Muscle of leg (tissue), 11 donors: ENCODE results near the gene CLMN. TPM values are rescaled to one million over a fixed set of nuclear protein-coding genes. Genes with fewer than 3 reads are reported as not detected.
A peak's percentile ranks its signal among the peaks of the same experiment; 100 is the strongest.

ENCODE experiments used
- DNase-seq: peaks from one replicate; pipeline ENCODE4 v3.0.0; 2013
- H3K27ac ChIP-seq: one replicate; pipeline ENCODE4 v1.5.1; 2013; ENCODE audit warnings: mild to moderate bottlenecking, low read length, control low read depth
- H3K27me3 ChIP-seq: one replicate; pipeline ENCODE4 v1.6.1; 2013; ENCODE audit warnings: low read length; ENCODE audit not compliant: control insufficient read depth, insufficient read depth
- H3K36me3 ChIP-seq: one replicate; pipeline ENCODE4 v1.6.1; 2013; ENCODE audit warnings: low read length; ENCODE audit not compliant: control insufficient read depth, insufficient read depth
- H3K4me1 ChIP-seq: one replicate; pipeline ENCODE4 v1.6.1; 2013; ENCODE audit warnings: low read length; ENCODE audit not compliant: control insufficient read depth, insufficient read depth
- H3K4me3 ChIP-seq: one replicate; pipeline ENCODE4 v1.5.1; 2013; ENCODE audit warnings: low read length, control low read depth
- H3K9me3 ChIP-seq: replicated peaks from 2 replicates; pipeline ENCODE4 v1.6.1; 2013; ENCODE audit warnings: low read depth, low read length; ENCODE audit not compliant: control insufficient read depth
- WGBS: methylation state at CpG from one replicate; pipeline ENCODE4 v1.1.5; 2013; ENCODE audit warnings: missing lambda C conversion rate; ENCODE audit not compliant: insufficient coverage; 5-methylcytosine and 5-hydroxymethylcytosine counted together
- polyA plus RNA-seq, 8 donors: library from polyadenylated mRNA; unstranded; fragments of 120-200 nt; gene quantifications; one replicate each; pipeline versions ENCODE4 v1.2.1 to v1.2.3, GENCODE V29; 2013; ENCODE audit warnings: inconsistent platforms in 1 of 8, low replicate concordance in 1 of 8; ENCODE audit not compliant: insufficient read length in 8 of 8, insufficient read depth in 1 of 8
- total RNA-seq: library from RNA; stranded (reverse); fragments of 120-200 nt; gene quantifications from one replicate; pipeline ENCODE4 v1.2.4, GENCODE V29; 2013

CLMN gene
- total and polyA plus RNA-seq, 9 donors = 2.1 to 4.0 (median 2.8) TPM

GRCh38 chr14:95304342-95304741, 15.4 kb downstream of the CLMN start:
- no peak for DNase-seq
- no CpG with 5 or more reads among the region's 3 CpGs for WGBS
- no peak overlapping the region for H3K27ac ChIP-seq
- H3K4me3 ChIP-seq = no peak overlapping the region
- H3K36me3 ChIP-seq = no peaks in the 10 kb centered on the region
- peaks cover 2% of the 10 kb centered on the region for H3K27me3 ChIP-seq
- H3K4me1 ChIP-seq = peaks cover 22% of the 10 kb centered on the region
- H3K9me3 ChIP-seq = no peaks in the 10 kb centered on the region

GRCh38 chr14:95303552-95303951, 16.2 kb downstream of the CLMN start:
- H3K4me1 ChIP-seq = peaks cover 22% of the 10 kb centered on the region
- WGBS = 63% methylated on average over 3 of the region's 4 CpGs
- peaks cover 2% of the 10 kb centered on the region for H3K27me3 ChIP-seq
- H3K9me3 ChIP-seq = no peaks in the 10 kb centered on the region
- no peak overlapping the region for H3K27ac ChIP-seq
- no peak overlapping the region for H3K4me3 ChIP-seq
- no peaks in the 10 kb centered on the region for H3K36me3 ChIP-seq
- DNase-seq = no peak

- H3K9me3 ChIP-seq = no peaks in the 10 kb centered on the region
- no peak for DNase-seq
- peaks cover 20% of the 10 kb centered on the region for H3K4me1 ChIP-seq
- no peak overlapping the region for H3K4me3 ChIP-seq
- H3K27me3 ChIP-seq = peaks cover 2% of the 10 kb centered on the region
- H3K36me3 ChIP-seq = no peaks in the 10 kb centered on the region
- 53% methylated on average over 6 of the region's 10 CpGs for WGBS
- no peak overlapping the region for H3K27ac ChIP-seq
Observed at GRCh38 chr14:95302667-95303506, 16.8 kb downstream of the CLMN start.

- peaks cover 2% of the 10 kb centered on the region for H3K27me3 ChIP-seq
- DNase-seq = no peak
- H3K4me1 ChIP-seq = peaks cover 12% of the 10 kb centered on the region
- H3K27ac ChIP-seq = no peak overlapping the region
- no peaks in the 10 kb centered on the region for H3K9me3 ChIP-seq
- no peaks in the 10 kb centered on the region for H3K36me3 ChIP-seq
- WGBS = 98% methylated on average over 4 of the region's 6 CpGs
- no peak overlapping the region for H3K4me3 ChIP-seq
Observed at GRCh38 chr14:95301527-95302187, 18.1 kb downstream of the CLMN start.

GRCh38 chr14:95300697-95301526, 18.8 kb downstream of the CLMN start:
- H3K4me1 ChIP-seq = peaks cover 12% of the 10 kb centered on the region
- peaks cover under 1% of the 10 kb centered on the region for H3K9me3 ChIP-seq
- peak; percentile 27 for DNase-seq
- peaks cover 2% of the 10 kb centered on the region for H3K27me3 ChIP-seq
- no peak overlapping the region for H3K27ac ChIP-seq
- no peaks in the 10 kb centered on the region for H3K36me3 ChIP-seq
- no peak overlapping the region for H3K4me3 ChIP-seq
- WGBS = 60% methylated on average over 1 of the region's 8 CpGs

GRCh38 chr14:95300002-95300696, 19.6 kb downstream of the CLMN start:
- Histone ChIP-seq H3K9me3 (peaks cover 7% of the 10 kb centered on the region), H3K27ac (no peak overlapping the region), H3K4me3 (no peak overlapping the region), H3K36me3 (no peaks in the 10 kb centered on the region), H3K27me3 (peaks cover 2% of the 10 kb centered on the region), H3K4me1 (peaks cover 12% of the 10 kb centered on the region)
- no peak for DNase-seq
- WGBS = 79% methylated on average over 8 of the region's 12 CpGs

- H3K27ac ChIP-seq = no peak overlapping the region
- peaks cover 12% of the 10 kb centered on the region for H3K4me1 ChIP-seq
- DNase-seq = no peak
- H3K27me3 ChIP-seq = peaks cover 2% of the 10 kb centered on the region
- peaks cover 7% of the 10 kb centered on the region for H3K9me3 ChIP-seq
- no peak overlapping the region for H3K4me3 ChIP-seq
- WGBS = 98% methylated on average over 5 of the region's 5 CpGs
- no peaks in the 10 kb centered on the region for H3K36me3 ChIP-seq
Observed at GRCh38 chr14:95299271-95299670, 20.4 kb downstream of the CLMN start.

GRCh38 chr14:95297832-95298231, 21.9 kb downstream of the CLMN start:
- no peak for DNase-seq

GRCh38 chr14:95296966-95297365, 22.7 kb downstream of the CLMN start:
- Histone ChIP-seq H3K4me1 (peaks cover 5% of the 10 kb centered on the region), H3K27me3 (peaks cover 2% of the 10 kb centered on the region), H3K27ac (no peak overlapping the region), H3K9me3 (peaks cover 7% of the 10 kb centered on the region), H3K36me3 (no peaks in the 10 kb centered on the region), H3K4me3 (no peak overlapping the region)
- DNase-seq = no peak
- 100% methylated on average over 2 of the region's 5 CpGs for WGBS

More at GRCh38 chr14:95297832-95298231, 21.9 kb downstream of the CLMN start:
- no peak overlapping the region for H3K4me3 ChIP-seq
- H3K27ac ChIP-seq = no peak overlapping the region
- no peaks in the 10 kb centered on the region for H3K36me3 ChIP-seq
- H3K9me3 ChIP-seq = peaks cover 7% of the 10 kb centered on the region
- H3K27me3 ChIP-seq = peaks cover 2% of the 10 kb centered on the region
- 88% methylated on average over 6 of the region's 8 CpGs for WGBS
- no peaks in the 10 kb centered on the region for H3K4me1 ChIP-seq
